Activated CD4-positive, alpha-beta T cell treated with anti-CD3 and anti-CD28 coated beads, Interleukin-2, amount 50 U/mL, for 16 hours (primary cell): ENCODE results near the gene AFF4.
"Not testable (repeated sequence)": the region's sequence is repeated elsewhere in the genome, so short reads cannot be mapped to it uniquely, and the experiment has no call there.

Source experiments
- DNase-seq: peaks from one replicate; pipeline ENCODE4 v3.0.0-alpha.2; 2020

Gene AFF4

GRCh38 chr5:132884548-132884947 lies 78.9 kb downstream of the AFF4 start:
- no peak for DNase-seq

- peak; percentile 48 for DNase-seq
Measured at GRCh38 chr5:132883261-132883834, 80.1 kb downstream of the AFF4 start.

DNA sequence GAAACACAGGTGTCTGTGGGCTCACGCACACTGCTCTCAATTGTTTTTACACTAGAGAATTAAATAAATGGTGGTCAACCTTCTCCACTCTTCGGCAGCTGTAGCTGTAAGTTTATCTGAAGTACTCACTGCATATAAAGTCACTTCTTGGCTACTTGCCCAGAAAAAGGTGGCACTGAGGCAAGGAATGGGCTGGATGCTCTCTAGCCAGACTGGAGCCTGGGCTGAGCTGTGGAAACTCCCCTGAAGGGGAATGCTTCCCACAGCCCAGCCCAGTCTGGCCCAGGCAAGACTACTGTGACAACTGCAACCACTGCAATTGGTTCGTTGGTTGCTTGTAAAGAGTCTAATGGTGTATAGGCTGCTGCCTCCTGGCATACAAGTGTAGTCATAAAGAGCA lies 85.5 kb downstream of the AFF4 start:
- DNase-seq = no peak

- no peak for DNase-seq
Measured at GRCh38 chr5:132877466-132877865, 86.0 kb downstream of the AFF4 start.

DNA sequence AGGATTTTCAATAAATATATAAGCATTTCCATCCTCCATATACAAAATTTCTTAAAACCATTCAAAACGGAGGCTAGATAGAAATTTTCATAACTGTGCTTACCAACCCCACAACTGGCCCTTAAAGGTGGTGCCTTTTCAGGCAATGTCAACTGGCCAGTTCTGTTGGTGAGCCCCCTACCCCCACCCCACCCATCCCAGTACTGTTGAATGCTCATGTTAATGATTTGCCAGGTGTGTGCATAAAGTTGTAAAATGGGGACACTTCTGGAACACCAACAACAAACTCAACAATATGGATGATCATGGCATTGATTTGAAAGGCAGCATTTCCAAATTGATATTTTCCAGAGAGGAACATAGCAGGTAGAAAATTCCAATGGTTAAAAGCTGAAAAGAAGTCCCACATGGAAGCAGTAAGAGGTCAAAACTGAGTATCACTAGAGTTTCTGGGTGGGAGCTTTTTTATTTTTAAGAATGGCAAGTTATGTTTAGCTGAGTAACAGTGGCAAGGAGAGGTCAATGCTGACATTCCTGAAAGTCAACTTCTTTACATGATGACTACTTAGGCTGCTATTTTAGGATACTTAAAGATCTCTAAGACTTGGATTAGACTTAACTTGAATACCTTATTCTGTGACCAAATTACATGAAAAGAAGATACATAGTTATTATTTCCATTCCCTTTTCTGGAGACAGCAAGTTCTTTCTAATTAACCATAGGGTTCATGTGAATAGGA lies 87.2 kb downstream of the AFF4 start:
- no peak for DNase-seq

- no peak for DNase-seq
Measured at GRCh38 chr5:132873930-132874271, 89.5 kb downstream of the AFF4 start.

- DNase-seq = no peak
Measured at GRCh38 chr5:132873119-132873929, 90.1 kb downstream of the AFF4 start, which contains the start of gene LEAP2. LEAP2 (plus strand) TSS chr5:132873668; CDS start chr5:132873695, 27 bp downstream.

- DNase-seq = no peak
Measured at GRCh38 chr5:132872788-132873118, 90.7 kb downstream of the AFF4 start.

DNA sequence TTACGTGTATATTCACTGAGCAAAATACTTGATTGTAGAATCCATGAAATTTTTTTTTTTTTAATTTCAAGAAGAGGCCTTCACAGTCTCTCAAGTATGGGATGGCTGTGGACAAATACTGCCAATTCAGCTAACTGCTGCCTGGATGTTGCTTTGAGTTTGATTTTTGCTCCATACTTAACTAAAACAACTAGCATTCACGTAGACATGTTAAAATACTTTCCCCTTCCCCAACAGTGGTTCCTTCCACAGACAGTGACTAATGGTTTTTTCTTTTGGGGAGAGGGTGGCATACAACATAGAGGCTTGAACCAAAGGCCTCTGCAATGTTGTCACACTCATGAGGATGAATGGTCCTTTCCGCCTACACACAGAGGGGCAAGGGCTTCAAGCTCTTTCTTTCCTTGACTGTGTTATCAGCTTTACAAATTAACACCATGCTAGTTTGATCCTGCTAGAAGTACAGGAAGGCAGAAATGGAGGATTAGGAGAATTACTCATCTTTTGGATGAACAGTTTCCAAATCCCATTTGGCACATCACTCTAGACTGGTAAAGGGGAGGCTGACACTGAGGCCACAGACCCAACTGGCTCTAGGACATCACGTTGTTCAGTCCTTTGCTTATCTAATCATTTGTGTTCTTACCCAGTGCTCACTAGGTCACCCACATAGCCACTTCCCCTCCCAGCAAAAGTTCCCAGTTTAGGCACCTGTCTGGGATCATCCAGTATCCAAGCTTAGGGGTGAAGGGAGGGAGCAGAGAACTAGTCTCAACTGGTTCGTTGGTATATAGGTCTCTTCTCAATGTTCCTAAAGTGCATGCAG lies 91.8 kb downstream of the AFF4 start:
- DNase-seq = no peak

DNA sequence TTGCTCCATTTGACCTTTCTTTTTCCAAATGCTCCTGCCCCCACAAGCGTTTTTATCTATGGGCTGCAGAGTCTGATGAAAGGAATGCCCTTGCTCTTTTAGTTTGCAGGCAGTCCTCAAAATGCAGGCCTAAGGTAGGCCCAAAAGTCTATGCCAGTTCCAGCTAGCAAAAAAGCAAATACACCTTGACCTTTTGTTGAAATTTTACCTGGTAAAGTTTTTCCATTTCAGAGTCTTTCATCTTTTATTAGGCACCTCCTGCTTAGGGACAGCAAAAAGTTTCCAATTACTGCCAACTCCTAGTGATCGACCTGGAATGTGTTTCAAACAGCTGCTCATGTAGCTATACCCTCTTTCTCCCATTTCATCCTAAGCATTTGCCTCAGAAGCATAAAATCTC lies 92.6 kb downstream of the AFF4 start:
- DNase-seq = no peak

DNA sequence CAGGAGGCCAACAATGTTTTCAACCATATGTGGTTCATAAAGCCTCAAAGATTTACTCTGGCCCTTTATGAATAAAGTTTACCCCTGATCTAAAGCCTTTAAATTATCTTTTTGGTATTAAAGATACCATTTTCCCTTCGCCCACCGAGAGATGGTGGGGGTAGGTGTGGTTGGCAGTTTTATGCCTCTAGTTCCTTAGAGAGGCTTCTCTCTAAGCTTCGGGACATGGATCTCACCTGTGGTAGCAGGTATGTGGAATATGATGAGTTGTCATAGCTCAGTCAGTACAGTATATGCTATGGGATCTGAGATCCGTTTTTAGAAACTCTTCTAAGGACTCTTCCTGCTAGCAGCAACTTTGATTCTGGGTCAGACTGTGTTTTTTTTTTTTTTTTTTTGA lies 94.7 kb downstream of the AFF4 start:
- no peak for DNase-seq

GRCh38 chr5:132867046-132867451 lies 96.4 kb downstream of the AFF4 start:
- no peak for DNase-seq

DNA sequence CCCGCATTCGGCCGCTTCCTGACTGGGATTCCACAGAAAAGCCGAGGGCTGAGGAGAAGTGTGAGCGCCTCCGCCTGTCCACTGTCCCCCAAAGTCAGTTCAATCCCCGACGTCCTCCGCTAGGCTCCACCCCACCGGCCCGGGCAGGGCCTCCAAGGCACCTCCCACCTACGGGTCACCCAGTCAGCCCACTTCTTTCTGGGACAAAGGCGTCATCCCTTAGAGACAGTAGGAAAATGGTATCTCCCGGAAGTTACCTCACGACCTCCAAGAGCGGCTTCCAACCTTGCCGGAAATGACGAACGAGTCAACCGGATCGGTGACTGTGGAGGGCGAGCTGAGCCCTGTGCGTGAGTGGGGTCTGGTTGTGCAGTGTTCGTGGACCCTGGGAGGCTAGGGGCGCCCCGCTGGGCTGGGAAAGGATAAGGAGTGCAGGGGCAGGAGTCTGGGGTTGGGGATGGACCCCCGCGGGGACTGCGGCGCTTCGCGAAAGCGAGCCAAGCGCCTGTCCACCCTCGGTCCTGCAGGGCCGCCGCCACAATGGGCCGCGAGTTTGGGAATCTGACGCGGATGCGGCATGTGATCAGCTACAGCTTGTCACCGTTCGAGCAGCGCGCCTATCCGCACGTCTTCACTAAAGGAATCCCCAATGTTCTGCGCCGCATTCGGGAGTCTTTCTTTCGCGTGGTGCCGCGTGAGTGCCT lies 96.9 kb downstream of the AFF4 start, which contains the start of the genes GDF9 and UQCRQ:
GDF9 (minus strand) TSS at position 128 of the 704 bp plus-strand sequence. CDS start 1,936 bp downstream, outside the sequence.
UQCRQ (plus strand) TSS at position 301 of the 704 bp plus-strand sequence; CDS start at position 541, 240 bp downstream.
- peak; percentile 98 for DNase-seq

DNA sequence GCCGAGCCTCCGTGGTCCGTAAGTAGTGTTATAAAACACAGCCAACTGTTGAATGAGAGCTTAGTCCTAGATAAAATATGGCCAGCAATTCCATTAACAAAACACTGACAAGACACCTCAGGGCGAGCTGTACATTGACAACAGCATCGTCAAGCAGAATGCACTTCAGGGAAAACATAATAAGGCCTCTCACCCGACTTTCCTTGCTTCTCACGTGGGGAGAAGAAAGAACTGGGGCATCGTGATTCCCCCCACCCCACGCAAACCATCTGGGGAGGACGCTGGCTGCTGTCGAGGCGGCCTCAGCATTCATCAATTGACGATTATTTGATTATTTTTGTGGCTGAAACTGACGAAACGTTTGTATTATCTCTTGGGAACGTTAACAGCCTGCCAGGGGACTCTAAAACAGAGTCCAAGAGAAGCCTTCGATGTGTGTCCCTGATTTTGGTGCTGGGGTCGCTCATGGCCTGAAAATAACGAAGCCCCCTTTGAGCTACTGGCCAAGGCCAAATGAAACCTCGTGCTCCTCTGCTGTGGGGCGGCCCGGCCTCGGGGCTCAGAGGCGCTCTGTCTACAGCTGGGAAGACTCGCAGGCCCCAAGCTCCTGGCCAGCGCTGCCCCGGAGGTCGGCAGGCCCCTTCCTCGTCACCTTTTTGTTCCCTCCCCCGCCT lies 97.6 kb downstream of the AFF4 start:
- no peak for DNase-seq

GRCh38 chr5:132860742-132861141 lies 102.7 kb downstream of the AFF4 start:
- no peak for DNase-seq

GRCh38 chr5:132859889-132860437 lies 103.5 kb downstream of the AFF4 start:
- DNase-seq = peak; percentile 12

DNA sequence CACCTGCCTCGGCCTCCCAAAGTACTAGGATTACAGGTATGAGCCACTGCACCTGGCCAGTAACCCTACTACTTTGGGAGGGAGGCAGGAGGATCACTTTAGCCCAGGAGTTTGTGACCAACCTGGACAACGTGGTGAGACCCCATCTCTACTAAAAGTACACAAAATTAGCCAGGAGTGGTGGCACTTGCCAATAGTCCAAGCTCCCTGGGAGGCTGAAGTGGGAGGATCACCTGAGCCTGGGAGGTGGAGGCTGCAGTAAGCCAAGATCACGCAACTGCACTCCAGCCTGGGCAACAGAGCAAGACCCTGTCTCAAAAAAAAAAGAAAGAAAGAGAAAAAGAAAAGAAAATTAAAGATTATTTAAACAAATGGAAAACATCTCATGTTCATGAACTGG lies 107.4 kb downstream of the AFF4 start:
- no peak for DNase-seq

- not testable (repeated sequence) for DNase-seq
Measured at GRCh38 chr5:132854992-132855391, 108.4 kb downstream of the AFF4 start.

- no peak for DNase-seq
Measured at GRCh38 chr5:132854301-132854700, 109.1 kb downstream of the AFF4 start.

DNA sequence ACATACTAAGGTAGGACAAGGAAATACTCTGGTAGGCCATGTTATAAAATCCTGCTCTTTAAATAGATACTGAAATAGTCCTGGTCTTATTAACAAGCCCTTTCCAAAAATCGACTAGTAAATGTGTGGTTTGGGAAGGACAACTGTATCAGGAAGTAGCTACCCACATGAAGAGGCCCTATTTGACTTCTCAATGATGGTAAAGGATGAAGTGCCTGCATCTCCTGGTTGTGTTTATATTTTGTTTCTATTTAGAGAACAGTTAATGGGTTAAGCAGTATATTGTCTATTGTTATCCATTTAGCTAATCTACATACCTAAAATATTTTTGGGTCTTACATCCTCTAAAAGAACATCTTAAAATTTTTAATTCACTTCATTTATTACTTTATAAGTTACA lies 109.6 kb downstream of the AFF4 start:
- no peak for DNase-seq

- no peak for DNase-seq
Measured at GRCh38 chr5:132853323-132853722, 110.1 kb downstream of the AFF4 start.
